Measurements from ENCODE around the gene MS4A12.
"Not testable (repeated sequence)": the region's sequence is repeated elsewhere in the genome, so short reads cannot be mapped to it uniquely, and the experiment has no call there.

The MS4A12 gene

GRCh38 chr11:60513496-60514460 is 21.2 kb downstream of the MS4A12 start:
- peak in 1 of 3 experiments; percentile 18 for DNase-seq

GRCh38 chr11:60515144-60515855 is 22.7 kb downstream of the MS4A12 start, which contains the start of gene MS4A13:
MS4A13 (plus strand) TSS chr11:60515392; CDS start chr11:60518084, 2,692 bp downstream.
- no peak for DNase-seq

- DNase-seq = no peak
Observed at GRCh38 chr11:60528465-60528864, 35.9 kb downstream of the MS4A12 start.

- no peak for DNase-seq
Observed at GRCh38 chr11:60528934-60529333, 36.4 kb downstream of the MS4A12 start.

GRCh38 chr11:60530454-60531100 is 38.0 kb downstream of the MS4A12 start:
- no peak for DNase-seq

GRCh38 chr11:60532383-60532782 is 39.8 kb downstream of the MS4A12 start:
- DNase-seq = not testable (repeated sequence)

- not testable (repeated sequence) for DNase-seq
Observed at GRCh38 chr11:60538627-60539026, 46.0 kb downstream of the MS4A12 start.

- DNase-seq = no peak
Observed at GRCh38 chr11:60544077-60544476, 51.5 kb downstream of the MS4A12 start.

All from NCI-H1417 (cell line).